ENCODE results near the gene TCEA3.

Gene TCEA3

GRCh38 chr1:23453455-23454000, 29.0 kb upstream of the TCEA3 start:
- Histone ChIP-seq H3K4me1 (ENCODE audit: insufficient read depth, low read length) (no peaks in the 10 kb centered on the region), H3K9ac (ENCODE audit: low read depth, low read length) (no peak overlapping the region), H3K36me3 (ENCODE audit: insufficient read depth, low read length) (0 out of 2 replicates have a peak, but pooled peaks cover 3% of the 10 kb centered on the region), H3K9me3 (ENCODE audit: control insufficient read depth, insufficient read depth, low read length) (no peaks in the 10 kb centered on the region)

GRCh38 chr1:23452011-23452411, 27.5 kb upstream of the TCEA3 start:
- 0 out of 2 replicates have a peak, but pooled peaks cover 3% of the 10 kb centered on the region for H3K36me3 ChIP-seq (ENCODE audit: insufficient read depth, low read length)
- H3K9me3 ChIP-seq (ENCODE audit: control insufficient read depth, insufficient read depth, low read length), result no peaks in the 10 kb centered on the region
- H3K9ac ChIP-seq (ENCODE audit: low read depth, low read length), result no peak overlapping the region
- no peaks in the 10 kb centered on the region for H3K4me1 ChIP-seq (ENCODE audit: insufficient read depth, low read length)

GRCh38 chr1:23451441-23451840, 26.9 kb upstream of the TCEA3 start:
- 0 out of 2 replicates have a peak, but pooled peaks cover 3% of the 10 kb centered on the region for H3K36me3 ChIP-seq (ENCODE audit: insufficient read depth, low read length)
- H3K9ac ChIP-seq (ENCODE audit: low read depth, low read length), result no peak overlapping the region

GRCh38 chr1:23450894-23451293, 26.3 kb upstream of the TCEA3 start:
- no peaks in the 10 kb centered on the region for H3K9me3 ChIP-seq (ENCODE audit: control insufficient read depth, insufficient read depth, low read length)
- 0 out of 2 replicates have a peak, but pooled peaks cover 3% of the 10 kb centered on the region for H3K36me3 ChIP-seq (ENCODE audit: insufficient read depth, low read length)
- no peak overlapping the region for H3K9ac ChIP-seq (ENCODE audit: low read depth, low read length)
- no peaks in the 10 kb centered on the region for H3K4me1 ChIP-seq (ENCODE audit: insufficient read depth, low read length)

More at GRCh38 chr1:23451441-23451840, 26.9 kb upstream of the TCEA3 start:
- H3K4me1 ChIP-seq (ENCODE audit: insufficient read depth, low read length), result no peaks in the 10 kb centered on the region
- no peaks in the 10 kb centered on the region for H3K9me3 ChIP-seq (ENCODE audit: control insufficient read depth, insufficient read depth, low read length)

GRCh38 chr1:23449958-23450357, 25.4 kb upstream of the TCEA3 start:
- H3K36me3 ChIP-seq (ENCODE audit: insufficient read depth, low read length), result 0 out of 2 replicates have a peak, but pooled peaks cover 3% of the 10 kb centered on the region
- no peak overlapping the region for H3K9ac ChIP-seq (ENCODE audit: low read depth, low read length)
- no peaks in the 10 kb centered on the region for H3K4me1 ChIP-seq (ENCODE audit: insufficient read depth, low read length)
- H3K9me3 ChIP-seq (ENCODE audit: control insufficient read depth, insufficient read depth, low read length), result no peaks in the 10 kb centered on the region

- no peaks in the 10 kb centered on the region for H3K9me3 ChIP-seq (ENCODE audit: control insufficient read depth, insufficient read depth, low read length)
- H3K36me3 ChIP-seq (ENCODE audit: insufficient read depth, low read length), result 0 out of 2 replicates have a peak, but pooled peaks cover under 1% of the 10 kb centered on the region
- no peaks in the 10 kb centered on the region for H3K4me1 ChIP-seq (ENCODE audit: insufficient read depth, low read length)
- H3K9ac ChIP-seq (ENCODE audit: low read depth, low read length), result no peak overlapping the region
Observed at GRCh38 chr1:23449306-23449705, 24.8 kb upstream of the TCEA3 start.

- H3K9me3 ChIP-seq (ENCODE audit: control insufficient read depth, insufficient read depth, low read length), result no peaks in the 10 kb centered on the region
- no peaks in the 10 kb centered on the region for H3K4me1 ChIP-seq (ENCODE audit: insufficient read depth, low read length)
- H3K36me3 ChIP-seq (ENCODE audit: insufficient read depth, low read length), result no peaks in the 10 kb centered on the region
- H3K9ac ChIP-seq (ENCODE audit: low read depth, low read length), result no peak overlapping the region
Observed at GRCh38 chr1:23448846-23449245, 24.3 kb upstream of the TCEA3 start.

GRCh38 chr1:23446661-23447310, 22.2 kb upstream of the TCEA3 start:
- H3K9me3 ChIP-seq (ENCODE audit: control insufficient read depth, insufficient read depth, low read length), result no peaks in the 10 kb centered on the region
- 0 out of 2 replicates have a peak, but pooled peaks cover 4% of the 10 kb centered on the region for H3K36me3 ChIP-seq (ENCODE audit: insufficient read depth, low read length)
- H3K9ac ChIP-seq (ENCODE audit: low read depth, low read length), result no peak overlapping the region
- no peaks in the 10 kb centered on the region for H3K4me1 ChIP-seq (ENCODE audit: insufficient read depth, low read length)

GRCh38 chr1:23444596-23445390, 20.2 kb upstream of the TCEA3 start:
- H3K4me1 ChIP-seq (ENCODE audit: insufficient read depth, low read length), result no peaks in the 10 kb centered on the region
- H3K9ac ChIP-seq (ENCODE audit: low read depth, low read length), result no peak overlapping the region
- no peaks in the 10 kb centered on the region for H3K9me3 ChIP-seq (ENCODE audit: control insufficient read depth, insufficient read depth, low read length)
- peaks cover 4% of the 10 kb centered on the region; the same call in 1 of the 2 replicates for H3K36me3 ChIP-seq (ENCODE audit: insufficient read depth, low read length)

GRCh38 chr1:23444104-23444533, 19.6 kb upstream of the TCEA3 start:
- Histone ChIP-seq H3K9ac (ENCODE audit: low read depth, low read length) (no peak overlapping the region), H3K4me1 (ENCODE audit: insufficient read depth, low read length) (no peaks in the 10 kb centered on the region)

GRCh38 chr1:23442751-23443150, 18.2 kb upstream of the TCEA3 start:
- Histone ChIP-seq H3K9ac (ENCODE audit: low read depth, low read length) (no peak overlapping the region), H3K9me3 (ENCODE audit: control insufficient read depth, insufficient read depth, low read length) (no peaks in the 10 kb centered on the region), H3K36me3 (ENCODE audit: insufficient read depth, low read length) (peaks cover 4% of the 10 kb centered on the region; the same call in 1 of the 2 replicates), H3K4me1 (ENCODE audit: insufficient read depth, low read length) (no peaks in the 10 kb centered on the region)

More at GRCh38 chr1:23444104-23444533, 19.6 kb upstream of the TCEA3 start:
- no peaks in the 10 kb centered on the region for H3K9me3 ChIP-seq (ENCODE audit: control insufficient read depth, insufficient read depth, low read length)
- H3K36me3 ChIP-seq (ENCODE audit: insufficient read depth, low read length), result peaks cover 4% of the 10 kb centered on the region; the same call in 1 of the 2 replicates

GRCh38 chr1:23441446-23442148, 17.0 kb upstream of the TCEA3 start:
- no peaks in the 10 kb centered on the region for H3K4me1 ChIP-seq (ENCODE audit: insufficient read depth, low read length)
- H3K9me3 ChIP-seq (ENCODE audit: control insufficient read depth, insufficient read depth, low read length), result no peaks in the 10 kb centered on the region
- no peak overlapping the region for H3K9ac ChIP-seq (ENCODE audit: low read depth, low read length)
- peaks cover 4% of the 10 kb centered on the region; the same call in 1 of the 2 replicates for H3K36me3 ChIP-seq (ENCODE audit: insufficient read depth, low read length)

- peaks cover 4% of the 10 kb centered on the region; the same call in 1 of the 2 replicates for H3K36me3 ChIP-seq (ENCODE audit: insufficient read depth, low read length)
- H3K9me3 ChIP-seq (ENCODE audit: control insufficient read depth, insufficient read depth, low read length), result no peaks in the 10 kb centered on the region
Observed at GRCh38 chr1:23438545-23438944, 14.0 kb upstream of the TCEA3 start.

GRCh38 chr1:23437355-23437664, 12.8 kb upstream of the TCEA3 start:
- H3K36me3 ChIP-seq (ENCODE audit: insufficient read depth, low read length), result no peaks in the 10 kb centered on the region; the same call in 1 of the 2 replicates
- no peaks in the 10 kb centered on the region for H3K4me1 ChIP-seq (ENCODE audit: insufficient read depth, low read length)

More at GRCh38 chr1:23438545-23438944, 14.0 kb upstream of the TCEA3 start:
- Histone ChIP-seq H3K4me1 (ENCODE audit: insufficient read depth, low read length) (no peaks in the 10 kb centered on the region), H3K9ac (ENCODE audit: low read depth, low read length) (no peak overlapping the region)

More at GRCh38 chr1:23437355-23437664, 12.8 kb upstream of the TCEA3 start:
- Histone ChIP-seq H3K9me3 (ENCODE audit: control insufficient read depth, insufficient read depth, low read length) (no peaks in the 10 kb centered on the region), H3K9ac (ENCODE audit: low read depth, low read length) (no peak overlapping the region)
